NCI-H2196 (cell line): ENCODE measurements around the gene TMEM247.

Source experiments
- DNase-seq: peaks from one replicate; lab custom pipeline; 2025; ENCODE audit not compliant: unreplicated experiment; lab: John Stamatoyannopoulos, UW

TMEM247 gene

DNA sequence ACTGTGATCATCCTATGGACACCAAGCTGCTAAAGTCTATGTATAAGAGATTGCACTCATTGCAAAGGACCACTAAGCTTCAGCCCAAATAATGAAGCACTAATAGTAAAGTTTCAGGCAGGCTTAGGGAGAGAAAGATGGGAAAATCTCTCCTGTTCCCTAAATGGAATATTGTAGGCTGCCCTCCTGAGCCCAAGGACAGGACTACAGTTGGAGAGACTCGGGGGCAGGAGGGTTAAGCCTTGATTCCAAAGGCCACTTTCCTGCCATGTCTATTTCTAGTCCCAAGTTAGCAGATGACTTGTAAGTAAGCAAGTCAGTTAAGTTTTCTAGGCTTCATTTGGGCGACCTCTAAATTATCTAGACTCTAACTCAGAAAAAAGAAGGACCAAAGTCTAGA lies 9.0 kb downstream of the TMEM247 start:
- DNase-seq: no peak

DNA sequence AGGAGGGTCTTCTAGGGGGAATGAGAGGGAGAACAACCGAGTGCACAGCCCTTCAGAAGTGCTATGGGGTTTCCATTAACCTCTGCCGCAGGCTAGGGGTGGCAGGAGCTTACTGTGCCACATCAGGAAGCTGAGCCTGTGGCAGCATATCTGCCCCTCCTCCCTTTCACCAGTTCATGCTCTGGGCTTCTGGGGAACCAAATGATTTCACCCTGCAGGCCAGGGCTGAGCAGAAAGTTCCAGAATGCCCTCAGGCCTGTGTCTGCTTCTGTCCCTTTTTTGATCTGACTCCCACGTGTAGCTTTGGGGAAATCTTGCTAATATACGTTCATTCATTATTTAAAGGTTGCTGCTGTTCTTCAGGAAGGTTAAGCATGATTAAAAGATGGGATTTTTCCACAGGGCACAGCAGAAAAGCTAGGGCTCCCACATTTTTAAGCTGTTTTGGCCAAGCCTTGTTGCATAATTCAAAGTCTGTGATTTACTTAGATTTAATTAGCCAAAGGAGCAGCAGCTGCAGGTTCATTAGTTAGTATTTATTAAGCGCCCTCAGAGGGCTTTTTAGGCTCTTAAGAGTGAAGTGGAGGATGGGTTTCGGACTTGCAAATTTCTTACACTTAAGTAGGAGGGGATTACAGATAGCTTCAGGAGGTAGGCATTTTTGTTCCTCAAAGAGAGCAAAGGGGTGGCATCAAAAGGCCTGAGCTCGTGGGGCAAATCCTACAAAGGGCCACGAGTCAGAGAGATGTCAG lies 10.2 kb downstream of the TMEM247 start:
- no peak for DNase-seq

DNA sequence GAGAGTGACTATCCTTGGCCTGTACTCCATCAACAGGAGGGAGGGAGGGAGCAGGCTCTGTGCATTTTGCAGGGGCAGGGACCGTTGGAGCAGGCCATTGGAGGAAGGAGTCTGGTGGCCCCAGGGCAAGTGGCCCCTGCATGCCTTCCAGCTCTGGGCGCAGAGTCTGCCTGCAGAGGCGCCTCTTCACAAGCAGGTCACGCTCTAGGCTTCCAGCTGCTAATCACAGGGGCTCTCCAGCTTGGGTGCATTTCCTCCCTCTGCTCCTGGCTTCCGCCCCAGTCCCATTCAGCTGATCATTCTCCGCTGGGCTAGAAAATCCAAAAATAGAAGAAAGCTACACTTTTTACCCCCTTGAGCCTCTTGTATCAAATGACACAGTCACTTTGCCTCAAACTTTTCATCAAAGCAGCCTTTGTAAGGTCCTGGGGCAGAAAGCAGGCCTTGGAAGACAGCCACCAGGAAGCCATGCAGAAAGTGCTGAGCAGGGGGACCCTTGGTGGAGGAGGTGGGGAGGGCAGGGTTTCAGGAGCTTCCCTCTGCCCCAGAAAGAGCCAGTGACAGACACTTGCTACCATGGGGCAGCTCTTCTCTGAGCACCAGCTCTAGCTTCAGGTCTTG lies 11.3 kb downstream of the TMEM247 start:
- no peak for DNase-seq

DNA sequence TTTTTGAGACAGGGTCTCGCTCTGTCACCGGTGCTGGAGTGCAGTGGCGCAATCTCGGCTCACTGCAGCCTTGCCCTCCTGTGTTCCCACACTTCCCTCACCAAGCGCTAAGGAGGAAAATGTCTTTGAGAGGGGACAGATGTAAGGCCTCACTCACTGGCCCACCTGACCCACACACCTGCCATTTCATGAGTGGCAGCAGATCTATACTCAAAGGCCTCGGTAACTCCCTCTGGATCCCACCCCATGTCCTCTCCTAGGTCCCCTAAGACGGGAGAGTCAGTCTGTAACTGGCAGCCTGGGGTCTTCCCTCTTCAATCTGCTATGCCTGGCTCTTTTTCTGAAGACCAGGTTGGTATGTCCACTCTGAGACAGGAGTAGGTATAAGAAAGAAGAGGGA lies 12.9 kb downstream of the TMEM247 start:
- DNase-seq: no peak

DNA sequence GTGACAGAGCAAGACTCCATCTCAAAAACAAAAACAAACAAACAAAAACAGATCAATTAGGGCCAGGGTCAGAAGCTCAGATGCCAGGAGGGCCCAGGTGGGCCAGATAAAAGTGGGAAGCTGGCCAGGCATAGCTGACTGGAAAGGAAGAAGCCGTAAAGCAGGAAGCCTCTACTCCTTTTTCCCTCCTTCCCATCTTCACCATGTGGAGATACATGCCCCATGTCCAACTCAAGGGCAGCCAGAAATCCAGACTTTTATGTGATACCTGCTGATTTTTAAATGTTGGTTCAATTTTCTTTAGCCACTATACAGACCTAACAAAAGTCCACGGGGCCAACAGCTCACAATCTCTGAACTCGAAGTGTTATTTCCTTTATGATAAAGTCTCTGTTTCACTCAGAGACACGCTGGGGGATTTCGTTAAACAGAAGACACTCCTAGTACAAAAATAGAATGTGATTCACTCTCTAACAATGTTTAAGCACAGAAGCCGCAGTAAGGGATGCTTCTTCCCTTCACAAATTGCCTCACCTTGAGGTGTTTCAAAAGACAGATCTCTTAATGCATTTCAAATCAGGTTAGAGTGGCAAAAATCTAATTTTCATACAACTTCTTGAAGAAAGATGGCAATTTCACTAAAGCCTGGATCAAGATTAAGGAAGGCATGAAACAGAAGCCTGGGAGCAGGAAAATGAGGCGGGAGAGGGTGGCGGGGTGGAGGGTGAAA lies 14.0 kb downstream of the TMEM247 start:
- DNase-seq: no peak

DNA sequence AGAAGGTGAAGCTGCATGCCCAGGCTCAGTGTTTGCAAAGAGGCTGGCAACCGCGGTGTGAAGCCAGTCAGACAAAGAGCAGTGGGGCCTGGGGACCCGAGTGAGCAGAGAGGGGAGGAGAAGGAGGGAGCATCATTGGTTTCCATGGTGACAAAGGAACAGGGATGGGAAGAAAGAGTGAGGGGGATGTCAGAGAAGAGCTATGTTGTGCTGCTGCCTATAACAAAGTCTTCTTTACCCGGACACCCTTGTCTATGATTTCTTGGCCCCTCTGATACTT lies 14.5 kb downstream of the TMEM247 start:
- DNase-seq: no peak

DNA sequence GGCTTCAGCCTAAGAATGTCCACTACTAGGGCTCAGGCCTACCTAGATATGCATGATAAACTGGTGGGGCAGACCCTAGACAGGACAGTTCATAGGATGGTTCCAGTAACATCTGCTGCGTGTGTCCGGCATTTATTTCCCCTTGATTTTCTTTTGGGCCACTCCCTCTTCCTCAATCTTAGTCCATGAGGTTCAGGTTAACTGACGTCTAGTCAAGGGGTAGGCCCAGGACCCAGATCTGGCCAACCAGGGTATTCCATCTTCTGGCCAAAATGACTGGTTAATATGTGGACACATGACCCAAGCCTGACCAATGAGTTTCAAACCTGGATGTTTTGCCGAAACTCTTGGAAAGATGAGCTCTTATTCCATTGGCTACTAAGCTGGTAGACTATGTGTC lies 15.2 kb downstream of the TMEM247 start:
- no peak for DNase-seq

DNA sequence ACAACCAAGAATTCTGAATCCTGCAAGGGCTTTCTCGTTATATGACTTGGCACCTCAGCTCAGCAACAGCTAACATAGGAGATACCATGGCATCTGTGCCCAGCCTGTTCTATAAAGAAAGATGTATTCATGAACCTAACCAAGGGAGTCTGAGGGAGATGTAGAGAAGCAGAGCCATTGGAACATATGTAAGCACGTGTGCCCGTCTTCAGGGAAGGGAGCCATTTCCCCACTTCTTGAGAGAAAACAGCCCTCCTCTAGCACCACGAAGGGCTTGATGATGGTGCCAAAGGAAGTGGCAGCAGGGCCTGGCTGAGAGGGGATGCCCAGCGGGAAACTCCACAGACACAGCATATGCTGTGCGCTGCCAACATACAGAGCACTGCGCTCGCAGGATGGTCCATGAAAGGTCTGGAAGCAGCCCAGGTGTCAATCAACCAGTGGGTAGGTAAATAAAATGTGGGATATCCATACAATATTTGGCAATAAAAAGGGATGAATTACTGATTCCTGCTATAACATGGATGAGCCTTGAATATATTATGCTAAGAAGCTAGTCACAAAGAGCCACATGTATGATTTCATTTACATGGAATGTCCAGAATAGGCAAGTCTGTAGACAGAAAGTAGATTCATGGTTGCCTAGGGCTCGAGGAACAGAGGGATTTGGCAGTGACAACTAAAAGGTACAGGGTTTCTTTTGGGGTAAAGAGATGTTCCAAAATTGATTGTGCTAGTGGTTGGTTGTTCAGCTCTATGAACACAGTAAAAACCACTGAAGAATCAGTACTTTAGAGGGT lies 16.1 kb downstream of the TMEM247 start:
- DNase-seq: no peak

DNA sequence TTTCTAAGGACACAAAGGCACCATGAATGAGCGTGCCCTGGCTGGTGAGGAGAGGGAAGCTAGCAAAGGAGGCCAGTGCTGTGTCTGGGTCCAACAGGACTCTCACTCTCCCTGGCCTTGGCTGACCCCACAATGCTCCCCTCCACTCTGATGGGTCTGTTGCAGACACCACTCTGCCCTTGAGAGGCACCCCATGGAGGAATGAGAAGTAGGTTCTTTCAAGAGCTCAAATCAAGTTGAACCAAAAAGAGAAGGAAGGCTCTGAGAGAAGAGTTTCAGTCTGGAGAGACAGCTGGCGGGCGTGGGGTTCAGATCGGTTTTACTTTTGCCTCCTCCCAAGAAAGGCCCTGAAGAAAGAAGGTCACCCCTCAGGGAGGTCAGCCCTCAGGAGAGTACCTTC lies 18.4 kb downstream of the TMEM247 start:
- DNase-seq: no peak

DNA sequence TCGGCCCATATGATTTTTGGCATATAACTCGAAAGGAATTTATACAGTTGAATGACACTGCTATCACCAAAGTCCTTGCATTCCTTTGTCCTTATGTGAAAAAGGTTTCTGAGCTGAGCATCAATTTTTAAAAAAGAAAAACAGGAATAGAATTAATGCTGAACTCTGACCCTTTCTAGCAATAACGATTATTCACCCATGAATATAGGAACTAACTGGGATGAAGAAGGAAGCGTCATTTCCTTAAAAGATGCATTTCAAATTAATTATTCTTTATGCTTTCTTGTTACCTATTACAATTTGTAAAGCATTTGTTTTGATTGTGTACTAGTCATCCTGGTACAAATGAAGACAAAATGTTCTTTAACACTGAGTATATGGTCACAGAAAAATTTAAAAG lies 19.3 kb downstream of the TMEM247 start:
- DNase-seq: no peak

DNA sequence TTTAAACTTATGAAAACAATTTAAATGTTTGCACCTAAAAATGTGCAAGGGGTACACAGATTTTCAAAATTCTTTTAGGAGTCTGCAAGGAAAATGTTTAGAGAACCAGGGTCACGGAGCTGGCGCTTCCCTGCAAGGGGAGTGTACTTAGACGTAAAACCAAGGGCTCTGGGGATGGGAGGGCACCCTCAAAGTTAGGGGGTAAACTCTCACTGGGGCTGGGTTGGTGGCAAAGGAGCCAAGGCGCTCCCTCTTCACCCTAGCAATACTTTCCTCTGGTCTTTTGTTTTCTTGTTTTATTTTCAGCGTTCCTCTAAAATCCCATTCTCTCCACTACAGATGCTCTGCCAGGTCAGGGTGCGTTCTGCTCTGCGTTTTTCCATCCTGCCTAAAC lies 20.0 kb downstream of the TMEM247 start:
- DNase-seq: no peak

DNA sequence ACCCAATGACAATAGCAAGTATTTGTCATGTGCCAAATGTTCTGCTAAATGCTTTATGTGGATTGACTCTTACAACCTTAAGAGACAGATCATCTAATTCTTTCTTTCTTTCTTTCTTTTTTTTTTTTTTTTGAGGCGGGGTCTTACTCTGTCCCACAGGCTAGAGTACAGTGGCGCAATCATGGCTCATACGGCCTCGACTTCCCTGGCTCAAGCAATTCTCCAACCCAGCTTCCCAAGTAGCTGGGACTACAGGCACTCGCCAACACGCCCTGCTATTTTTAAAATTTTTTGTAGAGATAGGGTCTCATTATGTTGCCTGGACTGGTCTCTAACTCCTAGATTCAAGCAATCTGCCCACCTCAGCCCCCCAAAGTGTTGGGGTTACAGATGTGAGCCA lies 21.4 kb downstream of the TMEM247 start:
- DNase-seq: no peak

DNA sequence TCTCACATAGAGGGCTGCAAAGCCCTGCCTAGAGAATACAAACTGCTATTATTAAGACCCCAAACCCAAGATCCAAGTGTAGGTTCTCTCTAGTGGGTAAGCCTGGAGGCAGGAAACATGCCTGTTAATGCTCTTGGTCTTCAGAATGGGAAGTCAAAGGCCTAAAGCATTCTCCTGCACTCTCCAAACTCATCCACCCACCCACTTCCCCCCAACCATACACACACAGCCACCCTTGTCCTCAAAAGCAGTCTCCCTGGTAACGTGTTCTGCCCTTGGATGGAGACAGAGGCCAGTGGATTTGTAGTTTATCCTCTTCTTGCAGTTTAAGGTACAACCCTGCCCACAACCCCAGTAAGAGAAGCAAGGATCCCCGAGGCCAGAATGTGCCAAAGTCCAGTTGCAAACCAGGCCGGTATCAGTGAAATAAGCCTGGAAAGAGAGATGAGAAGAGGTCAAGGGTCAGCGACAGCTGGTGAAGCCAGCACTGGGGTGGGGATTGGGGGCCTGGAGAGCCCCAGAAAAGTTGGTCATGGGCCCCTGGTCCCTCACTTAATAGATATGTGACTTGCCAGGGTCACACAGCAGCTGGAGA lies 23.0 kb downstream of the TMEM247 start:
- DNase-seq: no peak

DNA sequence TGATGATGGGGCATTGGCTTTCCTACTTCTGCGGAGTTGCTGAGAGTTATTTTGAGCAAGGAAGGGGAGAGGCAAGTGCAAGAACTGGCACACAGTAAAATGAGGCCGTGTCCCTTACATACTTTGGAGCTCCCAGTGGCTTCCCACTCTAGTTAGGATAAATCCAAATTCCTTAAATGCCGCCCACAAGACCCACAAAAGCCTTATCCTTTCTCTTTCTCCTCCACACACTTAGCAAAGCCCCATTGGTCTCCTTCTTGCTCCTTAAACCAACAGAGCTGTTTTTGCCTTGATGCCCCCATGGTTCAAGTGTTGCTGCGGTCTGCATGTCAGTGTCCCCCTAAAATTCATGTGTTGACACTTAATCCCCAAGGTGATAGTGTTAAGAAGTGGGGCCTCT lies 24.3 kb downstream of the TMEM247 start:
- no peak for DNase-seq

DNA sequence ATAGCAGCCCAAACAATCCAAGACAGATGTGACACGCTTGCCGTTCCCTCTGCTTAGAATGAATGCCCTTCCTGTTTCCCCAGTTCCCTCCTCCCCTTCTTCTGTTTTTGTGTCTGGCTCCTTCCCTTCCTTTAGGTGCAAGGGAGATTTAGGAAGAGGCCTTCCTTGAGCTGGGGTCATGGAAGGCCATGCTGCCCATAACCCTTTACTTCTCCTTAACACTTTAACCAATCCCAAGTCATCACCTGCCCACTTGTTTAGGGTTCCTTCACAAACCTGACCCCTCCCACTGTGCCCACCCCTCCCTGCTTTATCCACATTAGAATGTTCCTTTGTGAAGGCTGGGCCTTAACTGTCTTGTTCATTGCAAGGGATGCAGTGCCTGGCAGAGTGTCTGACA lies 24.9 kb downstream of the TMEM247 start:
- no peak for DNase-seq

DNA sequence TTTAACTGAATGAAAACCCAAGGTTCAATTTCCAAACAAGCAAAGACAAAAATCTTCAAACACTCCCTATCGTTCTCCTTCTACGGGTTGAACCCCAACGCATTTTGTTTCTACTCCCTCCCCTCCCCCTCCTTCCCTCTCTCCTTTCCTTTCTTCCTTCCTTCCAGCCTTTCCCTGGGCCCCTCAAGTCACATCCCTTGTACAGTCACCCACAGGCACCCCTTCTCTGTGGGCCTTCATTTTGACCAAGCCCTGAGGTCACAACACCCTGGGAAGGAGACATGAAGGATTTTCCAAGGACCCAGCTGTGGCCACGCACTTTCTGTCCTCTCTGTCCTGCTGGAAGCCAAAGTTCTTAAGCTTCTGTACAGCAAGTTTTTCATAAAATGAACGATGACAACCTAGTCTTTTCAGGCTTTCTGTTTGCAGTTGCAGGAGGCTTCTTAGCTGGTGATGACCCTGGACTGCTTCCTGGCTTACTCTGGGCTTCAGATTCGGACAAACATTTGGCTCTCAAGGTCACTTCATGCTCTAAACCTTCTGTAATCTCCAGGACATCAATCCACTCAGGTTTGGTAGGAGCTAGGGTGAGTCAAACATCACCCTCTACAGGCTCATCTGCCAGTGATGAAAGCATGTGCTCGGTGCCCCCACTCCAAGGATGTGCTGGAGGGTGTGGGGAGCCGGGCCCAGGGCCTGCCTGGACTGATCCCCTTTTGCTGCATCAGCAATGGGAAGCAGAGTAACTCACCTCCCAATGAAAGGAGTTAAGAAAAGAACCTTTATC lies 25.5 kb downstream of the TMEM247 start:
- DNase-seq: no peak

DNA sequence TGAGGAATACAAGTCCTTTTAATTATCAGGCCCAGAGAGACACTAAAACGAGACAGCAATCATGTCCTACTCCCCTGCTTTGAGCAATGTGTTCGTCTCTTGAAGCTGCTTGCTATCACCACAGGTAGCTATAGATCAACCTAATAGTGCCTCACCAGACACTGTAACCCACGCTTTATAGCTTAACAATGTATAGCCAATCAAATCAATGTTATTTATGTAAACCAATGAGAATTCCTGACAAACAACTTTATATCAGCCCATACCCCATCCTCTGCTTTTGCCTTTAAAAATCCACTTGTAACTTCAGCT lies 26.1 kb downstream of the TMEM247 start:
- DNase-seq: no peak

DNA sequence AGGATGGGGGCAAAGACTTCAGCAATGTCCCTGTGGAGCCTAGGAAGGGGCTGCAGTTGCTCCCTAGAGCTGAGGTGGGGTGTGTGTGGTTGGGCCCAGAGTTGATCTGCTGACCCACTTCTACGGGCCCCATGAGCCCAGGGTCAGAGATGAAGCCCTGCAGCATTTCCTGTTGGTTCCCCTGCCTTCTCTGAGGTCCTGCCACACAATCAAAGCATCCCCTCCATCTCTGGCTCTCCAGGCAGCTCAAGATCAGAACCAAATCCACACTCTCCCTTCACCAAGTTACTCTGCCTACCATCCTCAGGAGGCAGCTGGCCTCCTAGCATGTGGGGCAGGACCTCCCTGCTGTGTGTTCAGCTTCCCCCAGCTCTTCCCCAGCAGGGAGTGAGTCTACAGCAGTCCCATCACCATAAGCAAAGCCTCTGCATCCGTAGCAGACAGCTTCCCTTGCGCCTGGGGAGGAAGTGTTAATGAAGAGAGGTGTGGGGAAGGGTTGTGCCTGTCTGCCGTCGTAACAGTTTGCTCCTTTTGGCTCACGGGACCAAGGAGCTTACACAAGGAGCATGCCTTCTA lies 26.9 kb downstream of the TMEM247 start:
- no peak for DNase-seq

DNA sequence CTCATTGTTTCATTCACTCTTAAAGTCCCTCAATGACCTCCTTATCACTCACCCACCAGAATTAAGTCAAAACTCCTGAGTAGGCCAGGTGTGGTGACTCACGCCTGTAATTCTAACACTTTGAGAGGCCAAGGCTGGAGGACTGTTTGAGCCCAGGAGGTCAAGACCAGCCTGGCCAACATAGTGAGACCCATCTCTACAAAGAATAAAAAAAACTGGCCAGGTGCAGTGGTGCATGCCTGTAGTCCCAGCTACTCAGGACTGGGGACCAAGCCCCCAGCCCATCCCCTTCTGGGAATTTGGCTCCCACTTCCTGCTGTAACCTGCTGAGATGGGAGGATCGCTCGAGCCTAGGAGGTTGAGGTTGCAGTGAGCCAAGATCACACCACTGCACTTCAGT lies 28.9 kb downstream of the TMEM247 start:
- no peak for DNase-seq

DNA sequence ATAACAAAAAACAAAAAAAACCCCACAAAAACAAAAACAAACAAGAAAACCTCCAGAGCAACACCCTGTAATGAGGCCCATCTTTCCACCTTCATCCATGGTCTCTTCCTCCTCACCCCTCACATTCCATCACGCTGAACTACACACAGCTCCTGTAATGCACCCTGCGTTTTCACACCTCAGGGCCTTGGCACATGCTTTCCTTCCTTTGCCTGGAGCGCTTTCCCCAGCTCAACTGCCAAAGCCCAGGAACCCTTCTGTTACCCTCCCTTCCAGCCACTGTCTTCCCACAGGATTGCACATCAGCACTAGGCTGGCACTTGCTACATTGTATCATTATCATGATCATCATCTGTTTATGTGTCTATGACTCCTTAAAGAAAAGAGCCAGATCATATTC lies 29.4 kb downstream of the TMEM247 start:
- DNase-seq: no peak
